ENCODE data around the gene KCNMB2.

- TF ChIP-seq CTCF (IDR thresholded peaks at IDR 0.05) (no peak), POLR2AphosphoS5 (IDR thresholded peaks at IDR 0.05) (no peak)
Measured at GRCh38 chr3:178743297-178743696, 207.1 kb downstream of the KCNMB2 start.

Data from upper lobe of left lung (tissue), 4 donors.